ENCODE data around the gene PFDN4.

Gene PFDN4

GRCh38 chr20:54207743-54208547 is at the start of gene PFDN4 (continued):
- TF ChIP-seq KLF10 (tag by site-specific recombination; IDR thresholded peaks at IDR 0.05) (peak; percentile 94), ZNF426 (tag by site-specific recombination; IDR thresholded peaks at IDR 0.05) (no peak), ZNF2 (tag by site-specific recombination; IDR thresholded peaks at IDR 0.05) (peak; percentile 75), ZBTB6 (tag by site-specific recombination; IDR thresholded peaks at IDR 0.05) (peak; percentile 4; the same call in 1 of the 2 replicates), ZFP41 (tag by site-specific recombination; IDR thresholded peaks at IDR 0.05; ENCODE audit: borderline replicate concordance) (no peak), ZNF223 (tag by site-specific recombination; IDR thresholded peaks at IDR 0.05) (no peak), ZNF404 (tag by site-specific recombination; IDR thresholded peaks at IDR 0.05) (no peak), AEBP2 (tag by site-specific recombination; IDR thresholded peaks at IDR 0.05; ENCODE audit: borderline replicate concordance) (no peak), ZNF488 (tag by site-specific recombination; IDR thresholded peaks at IDR 0.05) (no peak), ZNF423 (tag by site-specific recombination; IDR thresholded peaks at IDR 0.05) (no peak), ZNF707 (tag by site-specific recombination; IDR thresholded peaks at IDR 0.05) (no peak), ZFP3 (tag by site-specific recombination; IDR thresholded peaks at IDR 0.05; ENCODE audit: low read depth) (no peak), ZNF169 (tag by site-specific recombination; IDR thresholded peaks at IDR 0.05) (no peak), SP3 (tag by site-specific recombination; IDR thresholded peaks at IDR 0.05) (peak; percentile 66), GLIS1 (tag by site-specific recombination; IDR thresholded peaks at IDR 0.05) (peak; percentile 49; the same call in 1 of the 2 replicates), KLF7 (tag by site-specific recombination; IDR thresholded peaks at IDR 0.05; ENCODE audit: borderline replicate concordance) (no peak), HOXD13 (CRISPR knock-in tag; IDR thresholded peaks at IDR 0.05; ENCODE audit: borderline replicate concordance) (no peak; the same call in 1 of the 2 replicates), ZNF473 (tag by site-specific recombination; IDR thresholded peaks at IDR 0.05) (no peak), ZNF776 (tag by site-specific recombination; IDR thresholded peaks at IDR 0.05; ENCODE audit: borderline replicate concordance) (no peak), ZNF626 (tag by site-specific recombination; IDR thresholded peaks at IDR 0.05) (no peak), MYNN (tag by site-specific recombination; IDR thresholded peaks at IDR 0.05; ENCODE audit: borderline replicate concordance) (no peak), ZBTB11 (tag by site-specific recombination; conservative IDR thresholded peaks at IDR 0.05; ENCODE audit: low read depth) (no peak), ZNF529 (tag by site-specific recombination; IDR thresholded peaks at IDR 0.05; ENCODE audit: insufficient replicate concordance) (no peak), ZNF623 (tag by site-specific recombination; IDR thresholded peaks at IDR 0.05) (no peak), ZNF211 (tag by site-specific recombination; IDR thresholded peaks at IDR 0.05; ENCODE audit: low read depth) (no peak), ZBTB21 (tag by site-specific recombination; IDR thresholded peaks at IDR 0.05) (no peak), ZBTB8A (tag by site-specific recombination; IDR thresholded peaks at IDR 0.05) (peak; percentile 55; the same call in 1 of the 2 replicates), ATF2 (tag by site-specific recombination; IDR thresholded peaks at IDR 0.05; ENCODE audit: low read depth) (no peak), ZNF76 (tag by site-specific recombination; IDR thresholded peaks at IDR 0.05; ENCODE audit: borderline replicate concordance, low read depth) (peak; percentile 77), ZNF610 (tag by site-specific recombination; IDR thresholded peaks at IDR 0.05; ENCODE audit: borderline replicate concordance) (peak; percentile 77; the same call in 1 of the 2 replicates), ZNF37A (tag by site-specific recombination; IDR thresholded peaks at IDR 0.05) (no peak)

All from HEK293 (cell line).